ENCODE measurements around the gene UBR4. TPM values are rescaled to one million over a fixed set of nuclear protein-coding genes. Genes with fewer than 3 reads are reported as not detected.

UBR4 gene
- polyA plus RNA-seq, 1 donor (not counting 4 experiments of a cell fraction or from before 2014, with no cell fraction given): 39.0 TPM

- no peak overlapping the region for H2AFZ ChIP-seq (ENCODE audit: control insufficient read depth, low read length)
- H3K36me3 ChIP-seq (ENCODE audit: control insufficient read depth in 2 of 2, extremely low read depth in 1 of 2, insufficient read depth in 2 of 2, low read length in 2 of 2): peaks cover 32 to 56% of the 10 kb centered on the region in 2 experiments
- TF ChIP-seq EZH2 (IDR thresholded peaks at IDR 0.05; ENCODE audit: low read length): no peak
- TF ChIP-seq CTCF (optimal IDR thresholded peaks at IDR 0.05 in 1 of 3, IDR thresholded peaks at IDR 0.05 in 1 of 3, conservative IDR thresholded peaks at IDR 0.05 in 1 of 3; ENCODE audit: extremely low read depth in 1 of 3, insufficient read depth in 2 of 3, low read length in 3 of 3): no peak
- no peak overlapping the region for H3K4me3 ChIP-seq (ENCODE audit: control insufficient read depth in 2 of 3, extremely low read depth in 1 of 3, insufficient read depth in 2 of 3, low read depth in 1 of 3, low read length in 3 of 3)
- no peaks in the 10 kb centered on the region for H3K9me1 ChIP-seq (ENCODE audit: control insufficient read depth, extremely low read depth, insufficient read depth, low read length)
- no peak overlapping the region for H3K4me2 ChIP-seq (ENCODE audit: control insufficient read depth, extremely low read depth, insufficient read depth, low read depth, low read length)
- H3K27me3 ChIP-seq (ENCODE audit: control insufficient read depth, extremely low read depth, insufficient read depth, low read length): no peaks in the 10 kb centered on the region
- H3K79me2 ChIP-seq (ENCODE audit: control insufficient read depth, insufficient read depth, low read length): peaks cover 15% of the 10 kb centered on the region
- dilution Hi-C loops (cut with MboI; ENCODE audit: extremely low pct_ligation_motif_present, low sequenced_read_pairs): no loop called here
- H4K20me1 ChIP-seq (ENCODE audit: control insufficient read depth, extremely low read depth, insufficient read depth, low read length): no peaks in the 10 kb centered on the region
- H3K27ac ChIP-seq (ENCODE audit: control insufficient read depth, insufficient read depth, low read length): no peak overlapping the region
- H3K9ac ChIP-seq (ENCODE audit: control insufficient read depth, extremely low read depth, insufficient read depth, low read length): no peak overlapping the region
- H3K4me1 ChIP-seq (ENCODE audit: control insufficient read depth, extremely low read depth, insufficient read depth, low read length): no peaks in the 10 kb centered on the region
- FAIRE-seq (no peak), DNase-seq (ENCODE audit: low read depth, low spot score) (no peak)
- H3K9me3 ChIP-seq (ENCODE audit: control insufficient read depth, low read depth, low read length): no peaks in the 10 kb centered on the region
Observed at GRCh38 chr1:19196331-19196730, 13.7 kb downstream of the UBR4 start.

- Histone ChIP-seq H4K20me1 (ENCODE audit: control insufficient read depth, extremely low read depth, insufficient read depth, low read length) (no peaks in the 10 kb centered on the region), H2AFZ (ENCODE audit: control insufficient read depth, low read length) (no peak overlapping the region)
- no peak for FAIRE-seq
Observed at GRCh38 chr1:19193004-19193403, 17.1 kb downstream of the UBR4 start.

More at GRCh38 chr1:19193004-19193403, 17.1 kb downstream of the UBR4 start:
- no peaks in the 10 kb centered on the region for H3K9me3 ChIP-seq (ENCODE audit: control insufficient read depth, low read depth, low read length)
- H3K27ac ChIP-seq (ENCODE audit: control insufficient read depth, insufficient read depth, low read length): no peak overlapping the region
- H3K4me2 ChIP-seq (ENCODE audit: control insufficient read depth, extremely low read depth, insufficient read depth, low read depth, low read length): no peak overlapping the region
- peaks cover 3% of the 10 kb centered on the region for H3K79me2 ChIP-seq (ENCODE audit: control insufficient read depth, insufficient read depth, low read length)
- TF ChIP-seq CTCF (optimal IDR thresholded peaks at IDR 0.05 in 1 of 3, IDR thresholded peaks at IDR 0.05 in 1 of 3, conservative IDR thresholded peaks at IDR 0.05 in 1 of 3; ENCODE audit: extremely low read depth in 1 of 3, insufficient read depth in 2 of 3, low read length in 3 of 3) (no peak), EZH2 (IDR thresholded peaks at IDR 0.05; ENCODE audit: low read length) (no peak)
- no peak overlapping the region for H3K4me3 ChIP-seq (ENCODE audit: control insufficient read depth in 2 of 3, extremely low read depth in 1 of 3, insufficient read depth in 2 of 3, low read depth in 1 of 3, low read length in 3 of 3)
- H3K36me3 ChIP-seq (ENCODE audit: control insufficient read depth in 2 of 2, extremely low read depth in 1 of 2, insufficient read depth in 2 of 2, low read length in 2 of 2): peaks cover 29 to 49% of the 10 kb centered on the region in 2 experiments
- no peaks in the 10 kb centered on the region for H3K9me1 ChIP-seq (ENCODE audit: control insufficient read depth, extremely low read depth, insufficient read depth, low read length)
- H3K27me3 ChIP-seq (ENCODE audit: control insufficient read depth, extremely low read depth, insufficient read depth, low read length): no peaks in the 10 kb centered on the region
- H3K9ac ChIP-seq (ENCODE audit: control insufficient read depth, extremely low read depth, insufficient read depth, low read length): no peak overlapping the region
- dilution Hi-C loops (cut with MboI; ENCODE audit: extremely low pct_ligation_motif_present, low sequenced_read_pairs): no loop called here
- DNase-seq (ENCODE audit: low read depth, low spot score): no peak
- no peaks in the 10 kb centered on the region for H3K4me1 ChIP-seq (ENCODE audit: control insufficient read depth, extremely low read depth, insufficient read depth, low read length)

Measured in keratinocyte (primary cell).